Spleen (tissue), 7 donors: Measurements from ENCODE around the gene DCDC1.

ENCODE experiments used
- CTCF ChIP-seq, 11 experiments: fragments of 200-600 bp in 7 of 11; fragments of 450-650 bp in 4 of 11; sonication (generic) in 4 of 11; IDR thresholded peaks in 8 of 11; conservative IDR thresholded peaks in 3 of 11; 1 replicate in 7 of 11; 2 replicates in 4 of 11; pipeline versions ENCODE4 v1.4.0 to v1.8.0; 2016 to 2021; ENCODE audit warnings: antibody characterized with exemption in 11 of 11, inconsistent platforms in 4 of 11, mild to moderate bottlenecking in 1 of 11
- POLR2AphosphoS5 ChIP-seq, 3 donors: sonication (generic); formaldehyde crosslinking; IDR thresholded peaks; one replicate each; pipeline ENCODE4 v1.5.1; 2017; ENCODE audit warnings: antibody characterized with exemption in 3 of 3
- donor health status: DM: no; HTN: no; CAD: no; lungs with moderate emphysema.
- donor health status: DM: no; HTN: no; CAD: no.
- donor health status: DM: no; HTN: no; CAD: no.

GRCh38 chr11:31109446-31109845, 260.1 kb downstream of the DCDC1 start:
- TF ChIP-seq POLR2AphosphoS5 (IDR thresholded peaks at IDR 0.05), result no peak
- TF ChIP-seq CTCF (IDR thresholded peaks at IDR 0.05 in 8 of 11, conservative IDR thresholded peaks at IDR 0.05 in 3 of 11), result no peak
